GM12875 (cell line): ENCODE measurements around the gene ME2.
"Not testable (repeated sequence)": the region's sequence is repeated elsewhere in the genome, so short reads cannot be mapped to it uniquely, and the experiment has no call there.

ENCODE experiments used
- H3K4me3 ChIP-seq: one replicate; pipeline ENCODE4 v1.5.1; 2011; ENCODE audit warnings: low read depth, low read length, control low read depth
- CTCF ChIP-seq: IDR thresholded peaks from 2 replicates; pipeline ENCODE4 v1.5.1; 2011; ENCODE audit warnings: low read depth, mild to moderate bottlenecking, control low read depth, inconsistent platforms, low read length, moderate library complexity, borderline replicate concordance; ENCODE audit not compliant: insufficient read depth

The ME2 gene

DNA sequence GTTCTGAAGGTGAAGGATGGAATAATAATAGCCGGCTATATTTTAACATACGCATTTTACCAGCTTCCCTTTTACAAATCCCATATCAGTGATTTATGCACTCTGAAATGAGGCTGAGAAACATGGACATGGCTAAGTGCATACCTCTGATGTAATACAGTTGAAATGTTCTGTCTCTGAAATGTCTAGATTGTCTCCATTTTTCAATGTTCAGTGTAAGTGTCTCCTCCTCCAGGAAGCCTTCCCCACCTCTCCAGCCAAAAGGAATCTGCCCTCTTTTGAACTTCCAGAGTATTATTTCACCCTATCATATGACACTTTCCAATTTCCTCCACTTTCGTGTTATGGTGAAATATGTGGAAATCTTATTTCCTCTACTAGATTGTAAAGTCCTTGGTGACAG is 29.5 kb upstream of the ME2 start:
- no peak overlapping the region for H3K4me3 ChIP-seq

GRCh38 chr18:50850307-50851065 is 28.4 kb upstream of the ME2 start:
- TF ChIP-seq CTCF = no peak
- no peak overlapping the region for H3K4me3 ChIP-seq

More for the DNA sequence above, 29.5 kb upstream of the ME2 start:
- TF ChIP-seq CTCF = no peak

DNA sequence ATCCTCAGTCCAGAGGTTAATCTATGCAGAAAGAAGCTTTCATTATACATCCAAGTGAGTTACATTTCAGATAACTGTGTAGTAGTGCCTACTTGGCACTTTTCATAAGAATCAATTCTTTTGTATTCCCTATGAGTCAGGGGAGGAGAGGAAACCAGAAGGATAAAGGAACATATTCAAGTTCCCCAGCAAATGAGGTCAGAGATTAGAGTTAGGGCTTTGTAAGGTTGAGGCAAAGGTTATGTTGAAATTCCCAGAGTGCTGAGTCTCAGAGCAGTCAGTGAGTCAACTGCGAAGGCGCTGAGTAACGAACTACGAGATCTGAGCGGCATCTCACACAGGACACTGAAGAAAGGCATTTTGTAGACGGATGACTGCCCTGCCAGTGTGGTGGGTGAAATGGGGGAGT is 25.1 kb upstream of the ME2 start:
- H3K4me3 ChIP-seq = no peak overlapping the region
- no peak for TF ChIP-seq CTCF

DNA sequence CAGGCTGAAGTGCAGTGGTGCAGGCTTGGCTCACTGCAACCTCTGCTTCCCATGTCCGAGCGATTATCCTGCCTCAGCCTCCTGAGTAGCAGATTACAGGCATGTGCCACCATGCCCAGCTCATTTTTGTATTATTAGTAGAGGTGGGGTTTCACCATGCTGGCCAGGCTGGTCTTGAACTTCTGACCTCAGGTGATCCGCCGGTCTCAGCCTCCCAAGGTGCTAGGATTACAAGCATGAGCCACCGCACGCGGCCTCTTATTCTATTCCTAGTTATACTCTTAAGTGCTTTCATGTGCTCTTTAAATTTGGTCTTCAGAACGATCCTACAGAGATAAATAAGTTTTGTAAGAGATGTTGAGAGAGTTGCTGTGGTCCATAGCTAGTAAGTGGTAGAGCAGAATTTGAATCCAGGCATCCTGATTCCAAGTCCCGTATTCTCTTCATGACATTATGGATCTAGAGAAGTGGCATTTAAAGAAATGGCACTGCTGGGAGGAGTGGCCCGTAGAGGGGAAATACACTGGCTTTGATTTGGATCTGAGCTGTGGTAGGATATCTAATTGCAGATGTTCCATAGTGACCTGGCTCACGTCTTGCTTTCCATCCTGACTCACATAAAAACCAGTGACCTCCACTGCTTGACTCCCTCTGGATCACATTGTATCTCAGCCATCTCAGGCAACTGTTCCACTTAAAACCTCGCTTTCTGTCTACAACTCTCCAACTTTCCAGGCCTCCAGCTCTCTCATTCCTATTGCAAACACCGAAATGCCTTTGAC is 22.8 kb upstream of the ME2 start:
- H3K4me3 ChIP-seq = no peak overlapping the region
- no peak for TF ChIP-seq CTCF

DNA sequence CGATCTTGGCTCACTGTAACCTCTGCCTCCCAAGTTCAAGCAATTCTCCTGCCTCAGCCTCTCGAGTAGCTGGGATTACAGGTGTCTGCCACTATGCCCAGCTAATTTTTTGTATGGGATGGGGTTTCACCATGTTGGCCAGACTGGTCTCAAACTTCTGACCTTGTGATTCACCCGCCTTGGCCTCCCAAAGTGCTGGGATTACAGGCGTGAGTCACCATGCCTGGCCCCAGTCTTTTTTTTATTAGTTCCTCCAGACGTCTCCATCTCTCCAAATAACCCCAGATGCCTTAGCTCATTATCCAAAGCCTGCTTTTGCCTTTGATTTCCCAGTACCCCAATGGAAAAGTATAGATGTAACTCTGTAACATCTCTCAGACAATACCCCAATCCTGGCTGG is 21.8 kb upstream of the ME2 start:
- H3K4me3 ChIP-seq = not testable (repeated sequence)

DNA sequence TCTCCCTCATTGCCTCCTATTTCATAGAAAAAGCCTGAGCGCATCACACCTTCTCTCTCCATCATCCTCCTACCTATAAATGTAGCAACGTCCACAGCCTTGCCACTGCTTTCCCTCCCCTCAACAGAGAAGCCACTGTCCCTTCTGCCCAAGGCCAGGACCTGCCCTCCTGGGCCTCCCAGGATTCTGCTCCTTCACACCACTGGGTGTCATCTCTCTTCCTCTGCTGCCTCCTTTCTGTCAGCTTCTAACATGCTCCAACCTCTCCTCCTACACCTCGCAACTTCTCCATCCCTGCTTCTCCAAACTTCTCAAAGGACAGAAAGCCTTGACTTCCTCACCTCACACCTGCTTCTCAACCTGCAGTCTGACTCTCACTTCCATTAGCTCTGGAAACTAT is 21.2 kb upstream of the ME2 start:
- TF ChIP-seq CTCF = no peak
- no peak overlapping the region for H3K4me3 ChIP-seq

- TF ChIP-seq CTCF = no peak
- H3K4me3 ChIP-seq = no peak overlapping the region
Measured at GRCh38 chr18:50859793-50860555, 18.9 kb upstream of the ME2 start.
